ENCODE measurements around the gene FBXO30.

The FBXO30 gene

GRCh38 chr6:145749632-145750031 lies 65.0 kb downstream of the FBXO30 start:
- no peak for DNase-seq

DNA sequence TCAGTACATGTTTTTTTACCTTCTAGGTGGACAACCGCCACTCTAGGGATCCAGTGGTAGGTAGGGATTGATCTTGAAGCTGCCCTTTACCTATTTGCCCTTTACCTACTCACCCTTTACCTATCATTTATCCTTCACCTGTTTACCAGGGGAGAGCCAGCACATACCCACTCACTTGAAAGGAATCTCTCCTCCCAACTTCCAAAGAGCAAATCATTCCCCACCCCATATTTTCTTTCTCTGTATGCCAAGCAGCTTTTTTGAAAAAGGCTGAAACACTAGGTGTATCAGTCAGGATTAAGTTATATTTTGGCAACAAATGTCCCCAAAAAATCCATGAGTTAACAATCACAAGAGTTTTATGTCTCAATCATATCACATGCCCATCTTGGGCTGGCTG lies 68.7 kb downstream of the FBXO30 start:
- DNase-seq: no peak

GRCh38 chr6:145744619-145745018 lies 70.0 kb downstream of the FBXO30 start:
- no peak for DNase-seq

Measured in retina (tissue), 1 donor.